K562 (cell line): ENCODE data around the gene HOXD12. TPM values are rescaled to one million over a fixed set of nuclear protein-coding genes. Genes with fewer than 3 reads are reported as not detected.

Experiments
- ATAC-seq: fragments of 200-7000 bp; cut with Tn5 transposase; 3 replicates; pipeline ENCODE4 v1.9.1; 2020; ENCODE audit warnings: moderate library complexity
- BruUV-seq: library from RNA; stranded (reverse); fragments of 400-500 nt; replicated peaks from 2 replicates; lab custom pipeline; 2021; lab: Mats Ljungman, UMichigan
- CTCF ChIA-PET: fragments of 300-600 bp; formaldehyde crosslinking; extraction: SDS; loops from one replicate; lab custom pipeline; 2021; ENCODE audit warnings: low intra/inter-chr PET ratio; lab: Yijun Ruan, JAX
- POLR2A ChIA-PET: fragments of 300-600, 350-650 bp; sonication (Branson Sonifier 250); formaldehyde crosslinking; extraction: SDS; loops from one replicate; lab custom pipeline; 2021; ENCODE audit warnings: antibody characterized with exemption, inconsistent platforms; lab: Yijun Ruan, JAX
- DNase-seq, 4 experiments: peaks; one replicate each; pipeline versions ENCODE4 v3.0.0 to v3.0.0-alpha.2; 2011 to 2018; ENCODE audit warnings: low spot score in 3 of 4, mixed read lengths in 3 of 4; ENCODE audit errors: extremely low read depth in 1 of 4
- FAIRE-seq: peaks from 2 replicates; lab custom pipeline; 2011; peaks lifted over from hg19 to GRCh38; lab: Jason Lieb, UNC
- H2AFZ ChIP-seq: 2 replicates; pipeline ENCODE4 v1.6.0; 2011; ENCODE audit warnings: low read depth, low read length, control low read depth, inconsistent platforms
- H3K27ac ChIP-seq: fragments of 200-600 bp; 3 replicates; pipeline ENCODE4 v1.8.0; 2011; ENCODE audit warnings: low read depth, mild to moderate bottlenecking, control low read depth, inconsistent platforms, low read length, moderate library complexity, mixed read lengths; ENCODE audit errors: extremely low read depth
- H3K27me3 ChIP-seq, 2 experiments: fragments of 300-600 bp in 1 of 2; 2 replicates in 1 of 2; 3 replicates in 1 of 2; pipeline versions ENCODE4 v1.6.0 to v1.8.0; 2011; ENCODE audit warnings: inconsistent platforms in 2 of 2, low read length in 2 of 2, mild to moderate bottlenecking in 1 of 2, mixed read lengths in 1 of 2, moderate library complexity in 1 of 2; ENCODE audit not compliant: control insufficient read depth in 2 of 2, insufficient read depth in 2 of 2
- H3K36me3 ChIP-seq: fragments of 300-600 bp; 3 replicates; pipeline ENCODE4 v1.8.0; 2011; ENCODE audit warnings: mild to moderate bottlenecking, low read length, inconsistent platforms; ENCODE audit not compliant: control insufficient read depth, insufficient read depth
- H3K4me1 ChIP-seq, 2 experiments: fragments of 200-600 bp in 1 of 2; replicated peaks in 1 of 2; 2 replicates in 1 of 2; 3 replicates in 1 of 2; pipeline versions ENCODE4 v1.5.1 to v1.8.0; 2011; ENCODE audit warnings: inconsistent platforms in 2 of 2, low read length in 2 of 2, mild to moderate bottlenecking in 1 of 2, mixed read lengths in 1 of 2, moderate library complexity in 1 of 2; ENCODE audit not compliant: control insufficient read depth in 2 of 2, insufficient read depth in 2 of 2
- H3K4me2 ChIP-seq: 2 replicates; pipeline ENCODE4 v1.6.1; 2011; ENCODE audit warnings: low read length, control low read depth, inconsistent platforms, mixed read lengths; ENCODE audit not compliant: insufficient read depth
- H3K4me3 ChIP-seq: fragments of 200-600 bp; sonication (generic), shearing (Covaris generic); 2 replicates; pipeline ENCODE4 v1.5.1; 2016; ENCODE audit warnings: control low read depth, inconsistent platforms
- H3K79me2 ChIP-seq: fragments of 200-600 bp; 3 replicates; pipeline ENCODE4 v1.8.0; 2011; ENCODE audit warnings: low read length, inconsistent platforms; ENCODE audit not compliant: control insufficient read depth, insufficient read depth
- H3K9ac ChIP-seq, 2 experiments: 2 replicates each; pipeline versions ENCODE4 v1.6.0 to v1.6.1; 2011; ENCODE audit warnings: low read depth in 2 of 2, low read length in 2 of 2, control low read depth in 1 of 2, inconsistent platforms in 1 of 2, mild to moderate bottlenecking in 1 of 2, mixed read lengths in 1 of 2; ENCODE audit not compliant: insufficient read depth in 1 of 2
- H3K9me1 ChIP-seq: one replicate; pipeline ENCODE4 v1.6.0; 2011; ENCODE audit warnings: inconsistent platforms, mild to moderate bottlenecking, low read length, moderate library complexity; ENCODE audit not compliant: control insufficient read depth, insufficient read depth
- H3K9me3 ChIP-seq: replicated peaks from 2 replicates; pipeline ENCODE4 v1.5.1; 2011; ENCODE audit warnings: low read depth, low read length, inconsistent platforms; ENCODE audit not compliant: control insufficient read depth, insufficient read depth
- H4K20me1 ChIP-seq: replicated peaks from 2 replicates; pipeline ENCODE4 v1.6.1; 2011; ENCODE audit warnings: low read length, inconsistent platforms, mixed read lengths; ENCODE audit not compliant: control insufficient read depth, insufficient read depth
- BRD9 ChIP-seq: fragments of 450-650 bp; IDR thresholded peaks from 2 replicates; pipeline ENCODE4 v1.6.1; 2018; ENCODE audit warnings: low read depth; ENCODE audit not compliant: partially characterized antibody
- EP300 ChIP-seq: IDR thresholded peaks from 2 replicates; pipeline ENCODE4 v1.6.1; 2012; ENCODE audit warnings: low read length, improper control_type of control experiment
- NFATC3 ChIP-seq: fragments of 450-650 bp; IDR thresholded peaks from 2 replicates; pipeline ENCODE4 v1.6.1; 2017; ENCODE audit warnings: mild to moderate bottlenecking
- SAP30 ChIP-seq: fragments of 200-600 bp; sonication (generic); IDR thresholded peaks from 2 replicates; pipeline ENCODE4 v1.6.1; 2012; ENCODE audit warnings: borderline replicate concordance, low read depth, mild to moderate bottlenecking, moderate library complexity, low read length, control low read depth, inconsistent platforms; ENCODE audit not compliant: insufficient read depth, poor library complexity, severe bottlenecking
- SREBF1 ChIP-seq: fragments of 150-350 bp; IDR thresholded peaks from 2 replicates; pipeline ENCODE4 v1.6.1; 2014; ENCODE audit warnings: antibody characterized with exemption, low read depth, low read length, borderline replicate concordance
- TARDBP ChIP-seq: fragments of 450-650 bp; IDR thresholded peaks from 2 replicates; pipeline ENCODE4 v1.6.1; 2016
- THAP7 ChIP-seq: fragments of 250-450 bp; sonication (Bioruptor Pico); IDR thresholded peaks from 2 replicates; pipeline ENCODE4 v1.5.0; 2021
- WGBS: fragments of 100-300 bp; shearing (Covaris generic); methylation state at CpG from one replicate; pipeline ENCODE4 v1.1.6; 2016; ENCODE audit warnings: low coverage, mixed read lengths; ENCODE audit not compliant: insufficient coverage; ENCODE audit errors: missing lambda C conversion rate; 5-methylcytosine and 5-hydroxymethylcytosine counted together
- in situ Hi-C: fragments of 300-500 bp; cut with MboI; formaldehyde crosslinking; loops from 4 replicates; pipeline ENCODE4 v1.15.0; 2018; ENCODE audit warnings: inconsistent platforms, mixed read lengths
- intact Hi-C: fragments of 100-400 bp; cut with micrococcal nuclease; formaldehyde crosslinking; loops from 2 replicates; pipeline ENCODE4 v1.14.2; 2022
- polyA plus RNA-seq, 8 experiments: library from polyadenylated mRNA; depleted of rRNA in 4 of 8; stranded (reverse) in 5 of 8; unstranded in 3 of 8; fragments of >200 nt; fragmentation: Nextera tagmentation in 2 of 8; fragmentation: Illumina TruSeq in 1 of 8; extraction: Ambion mirVana in 2 of 8; extraction: Trizol in 1 of 8; gene quantifications; 2 replicates each; pipeline versions ENCODE4 v1.2.1 to v1.2.3, GENCODE V29; 2011 to 2014; ENCODE audit warnings: inconsistent platforms in 1 of 8, missing spikeins in 1 of 8
- total RNA-seq, 7 experiments: library from RNA; depleted of rRNA in 6 of 7; stranded (reverse); fragments of >200 nt in 6 of 7; fragmentation: Illumina TruSeq in 2 of 7; extraction: Trizol in 2 of 7; gene quantifications; 2 replicates each; pipeline versions ENCODE4 v1.2.1 to v1.2.3, GENCODE V29; 2011 to 2021; ENCODE audit warnings: low replicate concordance in 1 of 7
- TF ChIP-seq, protein P1 (sequence below): fragments of 250-450 bp; sonication (Bioruptor Pico); IDR thresholded peaks from 2 replicates; pipeline ENCODE4 v1.9.0; 2021; ENCODE audit warnings: mild to moderate bottlenecking

The HOXD12 gene
- total and polyA plus RNA-seq, 9 of the 15 experiments (the other 6 are each of a cell fraction or from before 2014, with no cell fraction given): not detected

DNA sequence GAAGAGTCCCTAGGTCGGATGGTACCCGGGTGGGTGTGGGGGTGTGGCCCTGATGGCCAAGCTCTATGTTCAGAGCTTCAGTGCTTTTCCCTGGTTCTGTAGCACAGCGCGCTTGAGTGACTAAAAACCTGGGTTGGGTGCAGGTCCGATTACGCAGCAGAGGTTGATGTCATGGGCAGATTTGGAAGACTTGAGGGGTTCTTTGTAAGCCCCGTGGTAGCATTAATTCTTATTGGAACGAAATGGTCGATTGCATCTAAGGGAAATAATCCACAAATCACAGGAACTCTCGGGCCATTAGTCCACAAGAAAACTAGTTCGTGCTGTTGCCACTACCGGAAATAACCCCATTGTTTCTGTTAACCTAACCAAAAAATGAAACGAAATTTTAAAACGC is 38.9 kb downstream of the HOXD12 start:
- H3K9me3 ChIP-seq: no peaks in the 10 kb centered on the region; the same call in 1 of the 2 replicates
- peaks cover 0 to 15% of the 10 kb centered on the region in 2 experiments; a peak in 2 of 5 replicates for H3K4me1 ChIP-seq
- H2AFZ ChIP-seq: no peak overlapping the region
- no peaks in the 10 kb centered on the region for H3K79me2 ChIP-seq
- no peaks in the 10 kb centered on the region for H3K9me1 ChIP-seq
- CTCF ChIA-PET: interaction anchor here (0.7 kb wide), 1 partner anchor 500 kb away, joined by 7 read pairs; no protein-coding TSS in a partner anchor
- POLR2A ChIA-PET: interaction anchor here (1.9 kb wide), 1 partner anchor 317 kb away, joined by 7 read pairs; no protein-coding TSS in a partner anchor
- H3K36me3 ChIP-seq: no peaks in the 10 kb centered on the region
- intact Hi-C loops (no loop called here), in situ Hi-C loops (loop anchor here (25.0 kb wide), 2 partner anchors 674 to 1624 kb away; no protein-coding TSS in a partner anchor)
- no peaks in the 10 kb centered on the region for H4K20me1 ChIP-seq
- no peak overlapping the region for H3K27ac ChIP-seq
- H3K9ac ChIP-seq: no peak overlapping the region
- peaks cover 29 to 54% of the 10 kb centered on the region in 2 experiments; a peak in 4 of 5 replicates for H3K27me3 ChIP-seq
- H3K4me3 ChIP-seq: no peak overlapping the region
- ATAC-seq (no peak), FAIRE-seq (no peak), DNase-seq (no peak)
- H3K4me2 ChIP-seq: no peak overlapping the region
- TF ChIP-seq EP300: no peak
- TF ChIP-seq SREBF1: no peak
- TF ChIP-seq THAP7 (CRISPR knock-in tag): no peak
- no peak for TF ChIP-seq BRD9
- no peak for TF ChIP-seq NFATC3
- no peak for TF ChIP-seq SAP30
- TF ChIP-seq, protein P1, sequence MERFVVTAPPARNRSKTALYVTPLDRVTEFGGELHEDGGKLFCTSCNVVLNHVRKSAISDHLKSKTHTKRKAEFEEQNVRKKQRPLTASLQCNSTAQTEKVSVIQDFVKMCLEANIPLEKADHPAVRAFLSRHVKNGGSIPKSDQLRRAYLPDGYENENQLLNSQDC: no peak
- TF ChIP-seq TARDBP: no peak
- WGBS: 16% methylated on average over 14 of the region's 14 CpGs
- no TSS peak for BruUV-seq
